ENCODE results near the gene P2RY6. TPM values are rescaled to one million over a fixed set of nuclear protein-coding genes. Genes with fewer than 3 reads are reported as not detected.

The P2RY6 gene
- total and polyA plus RNA-seq, 10 of the 15 experiments (the other 5 are each of a cell fraction or from before 2014, with no cell fraction given): 0.05 to 0.90 (median 0.22) TPM; not detected in 4

- BruUV-seq (replicated peaks): no TSS peak
- H3K36me3 ChIP-seq (ENCODE audit: control insufficient read depth in 2 of 2, insufficient read depth in 2 of 2, low read length in 1 of 2): no peaks in the 10 kb centered on the region
- no peaks in the 10 kb centered on the region for H4K20me1 ChIP-seq (ENCODE audit: control insufficient read depth, insufficient read depth)
- in situ Hi-C loops (cut with MboI): no loop called here
- no peak for DNase-seq (ENCODE audit: low read depth, low spot score)
- no peak overlapping the region for H3K27ac ChIP-seq (ENCODE audit: control insufficient read depth, insufficient read depth)
- H3K4me2 ChIP-seq (ENCODE audit: control insufficient read depth, insufficient read depth): no peak overlapping the region
- H2AFZ ChIP-seq (ENCODE audit: control insufficient read depth, low read depth, low read length): no peak overlapping the region
- no peak overlapping the region for H3K9ac ChIP-seq (ENCODE audit: control insufficient read depth, insufficient read depth, low read length)
- no peak overlapping the region for H3K4me3 ChIP-seq
- intact Hi-C loops (cut with micrococcal nuclease; ENCODE audit: unreplicated experiment): no loop called here
- WGBS (ENCODE audit: insufficient coverage, insufficient replicate concordance, low lambda C conversion rate, missing lambda C conversion rate): 44% methylated on average over 16 of the region's 16 CpGs
- no peaks in the 10 kb centered on the region for H3K4me1 ChIP-seq (ENCODE audit: control insufficient read depth, insufficient read depth, low read length)
- CTCF ChIA-PET: no interaction called here
- no peaks in the 10 kb centered on the region for H3K79me2 ChIP-seq (ENCODE audit: control insufficient read depth, insufficient read depth, low read length)
- no peaks in the 10 kb centered on the region for H3K27me3 ChIP-seq (replicated peaks in 1 of 2; ENCODE audit: control insufficient read depth in 2 of 2, insufficient read depth in 2 of 2, low read length in 1 of 2)
- RAD21 ChIA-PET (ENCODE audit: unreplicated experiment): no interaction called here
- POLR2A ChIA-PET: no interaction called here
- SMC1A ChIA-PET (ENCODE audit: uncharacterized antibody, unreplicated experiment): interaction anchor here (0.7 kb wide), 1 partner anchor 46 kb away, joined by 3 read pairs; no protein-coding TSS in a partner anchor
- no peak for ATAC-seq
- H3K9me3 ChIP-seq (replicated peaks; ENCODE audit: control insufficient read depth, insufficient read depth, low read length): no peaks in the 10 kb centered on the region
- no peak for FAIRE-seq
- TF ChIP-seq, protein P1, sequence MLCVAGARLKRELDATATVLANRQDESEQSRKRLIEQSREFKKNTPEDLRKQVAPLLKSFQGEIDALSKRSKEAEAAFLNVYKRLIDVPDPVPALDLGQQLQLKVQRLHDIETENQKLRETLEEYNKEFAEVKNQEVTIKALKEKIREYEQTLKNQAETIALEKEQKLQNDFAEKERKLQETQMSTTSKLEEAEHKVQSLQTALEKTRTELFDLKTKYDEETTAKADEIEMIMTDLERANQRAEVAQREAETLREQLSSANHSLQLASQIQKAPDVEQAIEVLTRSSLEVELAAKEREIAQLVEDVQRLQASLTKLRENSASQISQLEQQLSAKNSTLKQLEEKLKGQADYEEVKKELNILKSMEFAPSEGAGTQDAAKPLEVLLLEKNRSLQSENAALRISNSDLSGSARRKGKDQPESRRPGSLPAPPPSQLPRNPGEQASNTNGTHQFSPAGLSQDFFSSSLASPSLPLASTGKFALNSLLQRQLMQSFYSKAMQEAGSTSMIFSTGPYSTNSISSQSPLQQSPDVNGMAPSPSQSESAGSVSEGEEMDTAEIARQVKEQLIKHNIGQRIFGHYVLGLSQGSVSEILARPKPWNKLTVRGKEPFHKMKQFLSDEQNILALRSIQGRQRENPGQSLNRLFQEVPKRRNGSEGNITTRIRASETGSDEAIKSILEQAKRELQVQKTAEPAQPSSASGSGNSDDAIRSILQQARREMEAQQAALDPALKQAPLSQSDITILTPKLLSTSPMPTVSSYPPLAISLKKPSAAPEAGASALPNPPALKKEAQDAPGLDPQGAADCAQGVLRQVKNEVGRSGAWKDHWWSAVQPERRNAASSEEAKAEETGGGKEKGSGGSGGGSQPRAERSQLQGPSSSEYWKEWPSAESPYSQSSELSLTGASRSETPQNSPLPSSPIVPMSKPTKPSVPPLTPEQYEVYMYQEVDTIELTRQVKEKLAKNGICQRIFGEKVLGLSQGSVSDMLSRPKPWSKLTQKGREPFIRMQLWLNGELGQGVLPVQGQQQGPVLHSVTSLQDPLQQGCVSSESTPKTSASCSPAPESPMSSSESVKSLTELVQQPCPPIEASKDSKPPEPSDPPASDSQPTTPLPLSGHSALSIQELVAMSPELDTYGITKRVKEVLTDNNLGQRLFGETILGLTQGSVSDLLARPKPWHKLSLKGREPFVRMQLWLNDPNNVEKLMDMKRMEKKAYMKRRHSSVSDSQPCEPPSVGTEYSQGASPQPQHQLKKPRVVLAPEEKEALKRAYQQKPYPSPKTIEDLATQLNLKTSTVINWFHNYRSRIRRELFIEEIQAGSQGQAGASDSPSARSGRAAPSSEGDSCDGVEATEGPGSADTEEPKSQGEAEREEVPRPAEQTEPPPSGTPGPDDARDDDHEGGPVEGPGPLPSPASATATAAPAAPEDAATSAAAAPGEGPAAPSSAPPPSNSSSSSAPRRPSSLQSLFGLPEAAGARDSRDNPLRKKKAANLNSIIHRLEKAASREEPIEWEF (IDR thresholded peaks at IDR 0.05; ENCODE audit: insufficient replicate concordance, low read depth, low read length): no peak
- TF ChIP-seq IKZF1 (conservative IDR thresholded peaks at IDR 0.05): no peak
- TF ChIP-seq RAD21 (IDR thresholded peaks at IDR 0.05; ENCODE audit: insufficient read depth, low read depth, low read length): no peak
- TF ChIP-seq NBN (IDR thresholded peaks at IDR 0.05): no peak
- no peak for TF ChIP-seq IKZF2 (IDR thresholded peaks at IDR 0.05)
- no peak for TF ChIP-seq SPI1 (IDR thresholded peaks at IDR 0.05; ENCODE audit: borderline replicate concordance, insufficient read depth, low read depth, low read length)
- TF ChIP-seq E2F8 (IDR thresholded peaks at IDR 0.05; ENCODE audit: low read depth, partially characterized antibody): no peak
- no peak for TF ChIP-seq SUPT20H (IDR thresholded peaks at IDR 0.05; ENCODE audit: borderline replicate concordance, control insufficient read depth, low read depth, low read length)
- TF ChIP-seq PAX5 (IDR thresholded peaks at IDR 0.05; ENCODE audit: borderline replicate concordance, low read depth, low read length): no peak
- no peak for TF ChIP-seq GABPA (IDR thresholded peaks at IDR 0.05; ENCODE audit: low read depth)
- TF ChIP-seq ASH2L (IDR thresholded peaks at IDR 0.05; ENCODE audit: borderline replicate concordance, low read depth): no peak
- no peak for TF ChIP-seq JUNB (IDR thresholded peaks at IDR 0.05)
- no peak for TF ChIP-seq NFXL1 (IDR thresholded peaks at IDR 0.05; ENCODE audit: borderline replicate concordance)
- TF ChIP-seq SMAD5 (IDR thresholded peaks at IDR 0.05; ENCODE audit: low read depth): no peak
Observed at GRCh38 chr11:73229896-73230875, 42.0 kb upstream of the P2RY6 start.
